Cardiac muscle cell (in vitro differentiated cells and primary cell): ENCODE data around the gene BBOX1. TPM values are rescaled to one million over a fixed set of nuclear protein-coding genes. Genes with fewer than 3 reads are reported as not detected.
"Not testable (repeated sequence)": the region's sequence is repeated elsewhere in the genome, so short reads cannot be mapped to it uniquely, and the experiment has no call there.

Experiments used
- DNase-seq, 2 donors: peaks; one replicate each; pipeline versions ENCODE4 v3.0.0 to v3.0.0-alpha.2; 2010 to 2017; ENCODE audit warnings: low read depth in 1 of 2, low spot score in 1 of 2
- H3K27ac ChIP-seq: fragments of 200-600 bp; sonication (generic); 2 replicates; pipeline ENCODE4 v1.5.1; 2016
- H3K27me3 ChIP-seq: fragments of 200-600 bp; sonication (generic); 2 replicates; pipeline ENCODE4 v1.6.0; 2016; ENCODE audit warnings: control low read depth
- H3K36me3 ChIP-seq: fragments of 200-600 bp; sonication (generic); 2 replicates; pipeline ENCODE4 v1.5.1; 2016; ENCODE audit warnings: control low read depth
- H3K4me1 ChIP-seq: fragments of 200-600 bp; sonication (generic); 2 replicates; pipeline ENCODE4 v1.8.1; 2017; ENCODE audit warnings: low read depth, mild to moderate bottlenecking, mixed run types
- H3K4me3 ChIP-seq: fragments of 200-600 bp; sonication (generic); 2 replicates; pipeline ENCODE4 v1.5.1; 2016; ENCODE audit warnings: mild to moderate bottlenecking
- H3K9me3 ChIP-seq: fragments of 200-600 bp; sonication (generic); 2 replicates; pipeline ENCODE4 v1.5.1; 2017; ENCODE audit warnings: low read depth, mild to moderate bottlenecking, control low read depth
- CTCF ChIP-seq: IDR thresholded peaks from 2 replicates; pipeline ENCODE4 v1.5.1; 2012; ENCODE audit warnings: low read depth, mild to moderate bottlenecking, low read length
- polyA plus RNA-seq: library from polyadenylated mRNA; unstranded; fragments of >200 nt; fragmentation: Nextera tagmentation; extraction: Ambion mirVana; gene quantifications from 2 replicates; pipeline ENCODE4 v1.2.1, GENCODE V29; 2016
- total RNA-seq: library from RNA; depleted of rRNA; stranded (reverse); fragments of >200 nt; gene quantifications from 2 replicates; pipeline ENCODE4 v1.2.3, GENCODE V29; 2016

Gene BBOX1
- total and polyA plus RNA-seq, 2 experiments from 2014 or later: not detected

DNA sequence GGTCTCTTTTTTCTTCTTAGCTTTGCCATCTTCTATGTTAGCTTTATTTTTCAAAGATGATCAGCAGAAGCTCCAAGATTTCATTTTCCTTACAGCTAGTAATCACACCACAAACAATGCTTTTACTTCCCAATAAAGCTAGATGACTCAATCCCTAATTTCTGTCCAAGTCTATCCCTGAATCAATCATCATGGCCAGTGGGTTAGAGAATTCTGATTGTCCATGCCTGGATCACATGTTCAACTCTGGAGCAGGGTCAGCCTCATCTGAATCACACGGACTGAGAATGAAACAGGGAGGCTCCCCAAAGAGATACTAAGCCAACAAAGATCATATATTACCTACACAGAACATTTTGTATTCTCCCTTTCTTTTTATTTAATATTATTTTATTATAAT is 79.6 kb downstream of the BBOX1 start:
- no peak overlapping the region for H3K4me3 ChIP-seq
- TF ChIP-seq CTCF: no peak
- DNase-seq: no peak
- no peaks in the 10 kb centered on the region for H3K36me3 ChIP-seq
- no peaks in the 10 kb centered on the region for H3K27me3 ChIP-seq
- H3K9me3 ChIP-seq: no peaks in the 10 kb centered on the region
- H3K27ac ChIP-seq: no peak overlapping the region
- H3K4me1 ChIP-seq: no peaks in the 10 kb centered on the region

DNA sequence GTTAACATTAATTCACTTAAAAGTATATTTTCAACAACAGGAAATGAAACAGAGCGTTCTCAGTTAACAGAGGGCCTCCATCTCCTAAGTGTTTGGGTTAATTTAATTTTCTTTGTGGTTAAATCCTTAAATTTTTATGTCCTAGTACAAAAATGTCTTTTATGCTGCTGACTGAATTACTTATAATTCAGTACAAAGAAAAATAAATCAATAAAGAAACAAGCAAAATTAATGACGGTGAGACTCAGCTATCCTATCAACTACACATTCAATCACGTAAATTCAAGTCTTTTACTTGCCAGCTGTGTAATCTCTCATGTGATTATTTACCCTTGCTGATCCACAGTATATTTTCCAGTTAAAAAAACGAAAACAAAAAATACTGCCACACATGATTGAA is 81.4 kb downstream of the BBOX1 start:
- H3K9me3 ChIP-seq: no peaks in the 10 kb centered on the region
- H3K27ac ChIP-seq: no peak overlapping the region
- no peaks in the 10 kb centered on the region for H3K4me1 ChIP-seq
- no peak overlapping the region for H3K4me3 ChIP-seq
- peak in 1 of 2 donors; percentile 7 for DNase-seq
- TF ChIP-seq CTCF: no peak
- no peaks in the 10 kb centered on the region for H3K27me3 ChIP-seq
- no peaks in the 10 kb centered on the region for H3K36me3 ChIP-seq

- H3K27me3 ChIP-seq: no peaks in the 10 kb centered on the region
- DNase-seq: peak in 1 of 2 donors; percentile 59
- H3K27ac ChIP-seq: no peak overlapping the region
- no peaks in the 10 kb centered on the region for H3K9me3 ChIP-seq
- H3K4me3 ChIP-seq: no peak overlapping the region
- no peaks in the 10 kb centered on the region for H3K36me3 ChIP-seq
- TF ChIP-seq CTCF: peak; percentile 39
- no peaks in the 10 kb centered on the region for H3K4me1 ChIP-seq
These were observed 84.1 kb downstream of the BBOX1 start for GRCh38 chr11:27124514-27125264.

DNA sequence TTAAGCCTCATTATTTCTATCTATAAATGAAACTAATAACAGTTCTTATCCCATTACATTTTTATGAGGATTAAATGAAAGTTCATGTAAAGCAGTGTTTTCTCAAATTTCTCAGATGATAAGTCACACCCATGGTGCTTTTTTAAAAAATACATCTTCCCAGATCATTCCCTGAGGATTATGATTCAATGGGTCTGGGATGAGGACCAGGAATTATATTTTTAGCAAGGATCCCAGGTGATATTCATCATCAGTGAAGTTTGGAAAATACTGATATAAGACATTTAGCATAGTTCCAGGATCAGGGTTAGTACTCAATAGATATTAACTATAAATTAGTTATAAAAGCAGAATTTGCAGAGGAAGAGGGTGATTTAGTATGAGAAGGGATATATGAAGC is 89.1 kb downstream of the BBOX1 start:
- no peaks in the 10 kb centered on the region for H3K9me3 ChIP-seq
- TF ChIP-seq CTCF: no peak
- H3K27me3 ChIP-seq: no peaks in the 10 kb centered on the region
- no peak overlapping the region for H3K4me3 ChIP-seq
- H3K4me1 ChIP-seq: no peaks in the 10 kb centered on the region
- no peaks in the 10 kb centered on the region for H3K36me3 ChIP-seq
- no peak overlapping the region for H3K27ac ChIP-seq
- no peak for DNase-seq

DNA sequence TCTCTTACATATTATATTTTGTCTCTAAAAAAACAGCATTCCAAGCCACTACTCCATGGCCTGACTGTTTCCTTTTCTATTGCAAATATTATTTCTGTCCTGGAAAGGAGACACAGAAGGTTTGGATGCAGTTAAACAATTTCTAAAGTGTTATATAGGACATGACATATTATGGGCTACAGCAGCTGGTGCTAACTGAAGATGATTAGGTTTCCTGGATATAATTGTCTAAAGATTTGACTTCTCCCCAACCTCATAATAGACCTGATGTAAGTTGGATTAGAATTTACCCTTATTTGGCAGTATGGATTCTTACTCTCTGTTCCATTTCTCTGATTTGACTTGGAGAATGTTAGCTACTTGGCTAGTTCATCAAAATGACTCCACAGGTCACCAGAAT is 90.2 kb downstream of the BBOX1 start:
- Histone ChIP-seq H3K4me1 (no peaks in the 10 kb centered on the region), H3K27me3 (no peaks in the 10 kb centered on the region), H3K36me3 (no peaks in the 10 kb centered on the region), H3K9me3 (no peaks in the 10 kb centered on the region), H3K27ac (no peak overlapping the region), H3K4me3 (no peak overlapping the region)
- TF ChIP-seq CTCF: no peak
- DNase-seq: no peak

GRCh38 chr11:27135924-27136329 is 95.3 kb downstream of the BBOX1 start:
- H3K4me3 ChIP-seq, DNase-seq, H3K27me3 ChIP-seq, H3K27ac ChIP-seq, H3K4me1 ChIP-seq, H3K36me3 ChIP-seq, H3K9me3 ChIP-seq: not testable (repeated sequence)
